NT2/D1 (cell line): ENCODE data around the gene C6orf58.

Source experiments
- SUZ12 ChIP-seq: IDR thresholded peaks from 2 replicates; pipeline ENCODE4 v1.6.1; 2011; ENCODE audit not compliant: insufficient read length, insufficient read depth; ENCODE audit errors: extremely low read depth
- ZNF274 ChIP-seq: IDR thresholded peaks from 2 replicates; pipeline ENCODE4 v1.6.1; 2011; ENCODE audit warnings: mild to moderate bottlenecking, low read depth, low read length

DNA sequence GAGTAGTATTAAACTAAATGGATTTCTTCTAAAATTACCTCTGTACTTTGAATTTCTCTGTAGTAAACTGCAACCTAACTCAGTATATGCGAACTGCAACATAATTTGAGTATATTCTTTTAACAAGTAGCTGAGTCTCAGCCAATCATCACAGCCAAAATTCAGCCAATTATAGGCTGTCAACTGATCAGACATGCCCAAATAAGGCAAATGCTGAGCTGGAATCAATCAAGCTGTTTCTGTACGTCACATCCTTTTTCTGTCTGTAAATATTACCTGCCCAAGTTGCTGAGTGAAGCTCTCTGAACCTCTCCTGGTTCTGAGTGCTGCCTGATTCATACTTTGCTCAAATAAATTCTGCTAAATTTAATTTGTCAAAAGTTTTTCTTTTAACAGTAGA, 9.5 kb upstream of the C6orf58 start:
- TF ChIP-seq ZNF274 (no peak), SUZ12 (no peak)
